Choroid plexus epithelial cell (primary cell): ENCODE results near the gene MRPS23.
A peak's percentile ranks its signal among the peaks of the same experiment; 100 is the strongest.

Experiments
- DNase-seq: peaks from one replicate; pipeline ENCODE4 v3.0.0-alpha.2; 2010; ENCODE audit warnings: low read depth
- H3K4me3 ChIP-seq: 2 replicates; pipeline ENCODE4 v1.5.1; 2011; ENCODE audit warnings: low read depth, mild to moderate bottlenecking, control low read depth, low read length, moderate library complexity
- TF ChIP-seq, protein P1 (sequence below): conservative IDR thresholded peaks from 2 replicates; pipeline ENCODE4 v1.5.1; 2011; ENCODE audit warnings: low read depth, mild to moderate bottlenecking, control low read depth, inconsistent platforms, low read length, moderate library complexity

The MRPS23 gene

DNA sequence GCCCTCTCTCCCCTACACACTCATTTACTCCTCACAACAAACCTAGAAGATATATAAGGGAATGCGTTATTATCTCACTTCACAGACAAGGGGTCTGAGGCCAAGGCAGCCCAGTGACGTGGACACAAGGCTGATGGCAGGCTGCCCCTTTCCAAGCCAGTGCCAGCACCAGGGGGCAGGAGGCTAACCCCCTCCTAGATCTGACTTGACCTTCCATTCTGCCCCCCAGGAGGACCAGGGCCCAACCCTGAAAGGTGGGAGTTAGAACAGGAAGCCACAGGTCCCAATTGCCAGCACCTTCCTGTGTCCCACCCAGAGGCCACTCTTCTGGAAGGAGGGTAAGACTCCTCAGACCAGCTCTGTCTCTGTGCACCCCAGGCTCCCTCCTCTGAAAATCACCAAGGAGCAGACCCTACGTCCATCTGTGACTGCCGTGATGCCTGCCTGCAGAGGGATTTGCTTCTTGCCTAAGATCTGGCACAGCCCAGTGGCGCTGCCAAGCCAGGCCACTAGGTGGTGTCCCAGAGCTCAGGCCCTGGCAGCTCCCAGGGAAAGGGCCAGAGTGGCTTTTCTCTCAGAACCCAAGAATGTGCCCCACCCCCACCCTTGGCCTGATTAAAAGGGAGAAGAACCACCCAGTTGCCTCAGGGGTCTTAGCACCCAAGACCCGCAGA is 42.4 kb upstream of the MRPS23 start:
- DNase-seq = peak; percentile 92
- no peak overlapping the region for H3K4me3 ChIP-seq
- TF ChIP-seq, protein P1, sequence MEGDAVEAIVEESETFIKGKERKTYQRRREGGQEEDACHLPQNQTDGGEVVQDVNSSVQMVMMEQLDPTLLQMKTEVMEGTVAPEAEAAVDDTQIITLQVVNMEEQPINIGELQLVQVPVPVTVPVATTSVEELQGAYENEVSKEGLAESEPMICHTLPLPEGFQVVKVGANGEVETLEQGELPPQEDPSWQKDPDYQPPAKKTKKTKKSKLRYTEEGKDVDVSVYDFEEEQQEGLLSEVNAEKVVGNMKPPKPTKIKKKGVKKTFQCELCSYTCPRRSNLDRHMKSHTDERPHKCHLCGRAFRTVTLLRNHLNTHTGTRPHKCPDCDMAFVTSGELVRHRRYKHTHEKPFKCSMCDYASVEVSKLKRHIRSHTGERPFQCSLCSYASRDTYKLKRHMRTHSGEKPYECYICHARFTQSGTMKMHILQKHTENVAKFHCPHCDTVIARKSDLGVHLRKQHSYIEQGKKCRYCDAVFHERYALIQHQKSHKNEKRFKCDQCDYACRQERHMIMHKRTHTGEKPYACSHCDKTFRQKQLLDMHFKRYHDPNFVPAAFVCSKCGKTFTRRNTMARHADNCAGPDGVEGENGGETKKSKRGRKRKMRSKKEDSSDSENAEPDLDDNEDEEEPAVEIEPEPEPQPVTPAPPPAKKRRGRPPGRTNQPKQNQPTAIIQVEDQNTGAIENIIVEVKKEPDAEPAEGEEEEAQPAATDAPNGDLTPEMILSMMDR = peak; percentile 99

DNA sequence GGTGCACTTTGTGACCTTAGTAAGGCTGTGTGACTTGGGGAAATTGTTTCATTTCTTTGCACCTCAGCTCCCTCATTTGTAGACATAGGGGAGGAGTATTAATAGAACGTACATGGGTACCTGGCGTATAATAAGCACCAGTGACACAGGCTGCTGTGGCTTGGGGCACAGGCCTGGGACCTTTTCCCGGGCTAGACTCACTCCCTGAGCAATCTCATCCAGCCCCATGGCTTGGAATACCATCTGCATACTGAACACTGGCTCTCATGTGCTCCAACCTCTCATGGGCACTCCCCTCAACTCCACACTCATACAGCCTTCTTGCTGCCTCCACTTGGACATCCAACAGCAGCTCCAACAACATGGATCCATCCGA is 41.0 kb upstream of the MRPS23 start:
- TF ChIP-seq, protein P1 = no peak
- no peak overlapping the region for H3K4me3 ChIP-seq
- DNase-seq = no peak

DNA sequence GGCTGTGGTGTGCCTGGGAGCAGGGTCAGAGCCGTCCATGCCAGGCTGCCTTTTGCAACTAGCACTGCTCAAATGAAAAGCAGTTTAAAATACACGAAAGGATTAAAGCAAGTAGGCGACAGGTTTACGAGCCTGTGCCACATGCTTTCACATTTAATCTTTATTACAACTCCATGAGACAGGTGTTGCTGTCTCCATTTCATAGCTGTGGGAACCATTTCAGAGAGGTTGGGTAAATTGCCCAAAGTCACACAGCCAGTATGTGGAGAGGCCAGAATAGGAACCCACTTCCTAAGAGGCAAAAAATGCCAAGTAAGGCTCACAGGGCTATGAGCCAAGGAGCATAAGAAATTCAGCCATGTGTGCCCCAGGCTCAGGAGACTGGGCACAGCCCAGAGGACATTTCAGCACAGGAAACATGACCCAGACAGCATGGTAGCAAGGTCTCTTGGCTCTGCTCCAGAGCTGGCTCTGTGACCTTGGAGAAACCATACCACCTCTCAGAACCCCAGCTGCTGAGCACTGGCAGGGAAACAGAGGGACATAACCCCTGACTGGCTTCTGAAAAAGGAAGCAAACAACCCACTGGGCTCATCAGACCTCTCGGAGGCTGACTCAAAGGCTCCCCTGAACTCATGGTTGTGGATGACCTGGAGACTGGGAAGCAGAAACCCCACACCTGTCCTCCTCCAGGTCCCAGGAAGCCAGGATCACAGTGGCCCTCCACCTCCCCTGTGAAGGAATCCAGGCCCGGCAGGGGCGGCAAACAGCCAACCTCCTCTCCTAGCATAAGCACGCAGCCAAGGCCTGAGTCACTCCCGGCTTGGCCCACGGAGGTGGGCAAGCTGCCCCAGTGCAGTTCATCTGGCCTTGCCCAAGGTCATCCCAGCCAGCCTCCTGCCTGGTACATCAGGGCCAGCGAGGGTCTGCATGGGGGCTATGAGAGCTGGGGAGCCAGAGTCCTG is 40.3 kb upstream of the MRPS23 start:
- H3K4me3 ChIP-seq = no peak overlapping the region
- peak; percentile 63 for DNase-seq
- TF ChIP-seq, protein P1 = no peak

DNA sequence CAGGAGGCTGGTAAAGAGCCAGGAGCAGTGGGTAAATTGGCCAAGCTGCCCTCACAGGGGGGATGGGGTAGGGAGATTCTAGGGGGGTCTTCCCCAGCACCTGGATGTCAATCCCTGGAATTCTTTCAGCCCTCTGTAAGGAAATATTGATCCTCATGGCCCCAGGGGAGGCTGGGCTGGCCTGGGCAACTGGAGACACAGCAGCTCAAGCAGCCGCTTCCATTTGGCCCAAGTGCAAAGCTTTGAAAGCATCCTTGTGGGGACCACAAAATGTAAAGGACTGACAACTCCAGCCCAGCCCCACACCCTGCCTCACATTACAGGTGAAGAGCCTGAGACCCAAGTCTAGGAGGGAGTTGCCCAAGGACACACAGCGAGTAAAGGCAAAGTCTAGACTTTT is 39.4 kb upstream of the MRPS23 start:
- no peak for DNase-seq
- no peak overlapping the region for H3K4me3 ChIP-seq
- TF ChIP-seq, protein P1 = no peak

DNA sequence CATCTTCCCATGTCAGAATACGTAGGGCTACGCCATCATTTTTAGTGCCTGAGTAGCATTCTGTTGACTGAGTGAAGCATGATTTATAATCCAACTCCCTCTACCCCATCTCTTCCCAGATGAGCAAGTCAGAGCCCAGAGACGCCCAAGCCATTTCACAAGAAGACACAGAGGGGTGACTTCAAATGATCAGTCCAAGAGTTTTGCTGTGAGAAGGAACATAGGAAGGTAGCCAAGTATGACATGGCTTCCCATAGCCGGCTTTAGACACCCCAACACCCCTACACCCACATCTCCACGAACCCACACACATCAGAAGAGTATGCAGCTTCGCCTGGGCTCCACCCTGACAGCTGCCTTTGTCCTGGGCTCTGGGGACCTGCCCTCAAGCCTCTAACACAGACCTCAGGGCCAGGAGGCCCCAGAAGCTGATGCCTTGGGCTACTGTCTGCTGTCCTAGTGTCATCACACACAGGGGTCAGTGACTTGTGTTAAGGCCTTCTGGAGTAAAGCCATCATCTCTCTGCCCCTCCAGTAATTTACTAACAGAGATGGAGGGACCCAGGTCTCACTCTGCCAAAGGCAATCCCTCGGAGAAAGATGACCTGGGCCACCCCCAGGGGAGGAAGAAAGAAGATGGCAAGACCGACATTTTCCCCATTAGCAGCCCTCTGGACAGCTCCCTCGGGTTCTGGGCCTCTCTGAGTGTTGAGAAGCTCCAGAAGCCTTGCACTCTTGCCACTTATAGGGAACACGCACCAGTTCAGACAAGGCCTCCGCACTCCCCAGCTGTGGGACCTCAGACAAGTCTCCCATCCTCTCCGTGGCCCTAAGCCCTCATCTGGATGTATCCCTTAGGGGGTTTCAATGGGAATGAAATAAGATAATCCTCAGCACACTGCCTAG is 38.7 kb upstream of the MRPS23 start:
- H3K4me3 ChIP-seq = no peak overlapping the region
- TF ChIP-seq, protein P1 = no peak
- DNase-seq = no peak

DNA sequence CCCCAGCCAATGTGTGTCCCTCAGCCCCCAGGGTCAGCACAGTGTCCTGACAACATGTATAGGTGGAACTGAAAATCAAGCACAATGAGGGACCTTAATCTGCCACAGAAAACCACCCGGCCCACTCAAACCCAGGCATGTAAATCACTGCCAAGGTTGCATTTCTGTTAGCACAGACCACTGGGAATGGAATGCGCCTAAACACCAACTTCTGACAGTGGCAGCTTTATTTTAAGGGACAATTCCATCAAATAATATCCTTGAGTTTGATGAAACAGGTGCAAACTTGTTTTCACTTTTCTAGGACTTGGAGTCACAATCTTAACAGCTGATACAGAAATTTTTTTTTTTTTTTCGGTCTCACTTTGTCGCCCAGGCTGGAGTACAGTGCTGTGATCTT is 37.3 kb upstream of the MRPS23 start:
- TF ChIP-seq, protein P1 = no peak
- H3K4me3 ChIP-seq = no peak overlapping the region
- no peak for DNase-seq
